SK-N-SH (cell line): ENCODE data around the gene LPP. TPM values are rescaled to one million over a fixed set of nuclear protein-coding genes. Genes with fewer than 3 reads are reported as not detected.

Experiments used
- CTCF ChIA-PET: fragments of 300-600, 350-600 bp; formaldehyde crosslinking; extraction: SDS; loops from one replicate; lab custom pipeline; 2021; lab: Yijun Ruan, JAX
- POLR2A ChIA-PET: fragments of 350-600 bp; sonication (Branson Sonifier 250); formaldehyde crosslinking; extraction: SDS; loops from one replicate; lab custom pipeline; 2020; ENCODE audit warnings: antibody characterized with exemption, inconsistent platforms; lab: Yijun Ruan, JAX
- DNase-seq: peaks from one replicate; pipeline ENCODE4 v3.0.0; 2012
- H2AFZ ChIP-seq: fragments of 200-600 bp; sonication (generic); 2 replicates; pipeline ENCODE4 v1.8.1; 2016; ENCODE audit warnings: antibody characterized with exemption, mild to moderate bottlenecking, low read depth
- H3F3A ChIP-seq: fragments of 200-600 bp; sonication (generic); replicated peaks from 2 replicates; pipeline ENCODE3; 2016; ENCODE audit warnings: antibody characterized with exemption, mild to moderate bottlenecking; ENCODE audit not compliant: insufficient read depth
- H3K27ac ChIP-seq, 2 experiments: fragments of 200-500 bp in 1 of 2; fragments of 200-600 bp in 1 of 2; sonication (Bioruptor generic) in 1 of 2; sonication (generic), shearing (Covaris generic) in 1 of 2; 2 replicates each; pipeline versions ENCODE4 v1.5.1 to v1.6.1; 2014 to 2016; ENCODE audit warnings: low read depth in 2 of 2, inconsistent platforms in 1 of 2, low read length in 1 of 2, mild to moderate bottlenecking in 1 of 2, mixed read lengths in 1 of 2
- H3K27me3 ChIP-seq: fragments of 200-600 bp; sonication (generic), shearing (Covaris generic); 2 replicates; pipeline ENCODE4 v1.6.1; 2016; ENCODE audit warnings: mixed run types; ENCODE audit not compliant: insufficient read depth
- H3K36me3 ChIP-seq, 2 experiments: fragments of 200-500 bp in 1 of 2; fragments of 200-600 bp in 1 of 2; sonication (Bioruptor generic) in 1 of 2; sonication (generic) in 1 of 2; replicated peaks in 1 of 2; 2 replicates each; pipeline versions ENCODE3 to v1.5.1; 2014 to 2016; ENCODE audit warnings: low read length in 1 of 2, mild to moderate bottlenecking in 1 of 2; ENCODE audit not compliant: insufficient read depth in 2 of 2, control insufficient read depth in 1 of 2
- H3K4me1 ChIP-seq, 2 experiments: fragments of 200-500 bp in 1 of 2; fragments of 200-600 bp in 1 of 2; sonication (Bioruptor generic) in 1 of 2; sonication (generic), shearing (Covaris generic) in 1 of 2; 2 replicates each; pipeline versions ENCODE4 v1.5.1 to v1.6.1; 2014 to 2016; ENCODE audit warnings: low read depth in 1 of 2, low read length in 1 of 2, mixed run types in 1 of 2; ENCODE audit not compliant: insufficient read depth in 2 of 2, control insufficient read depth in 1 of 2
- H3K4me2 ChIP-seq: fragments of 200-600 bp; sonication (generic), shearing (Covaris generic); 2 replicates; pipeline ENCODE4 v1.6.1; 2017; ENCODE audit warnings: mixed run types
- H3K4me3 ChIP-seq, 2 experiments: fragments of 200-500 bp in 1 of 2; fragments of 200-600 bp in 1 of 2; sonication (Bioruptor generic) in 1 of 2; sonication (generic), shearing (Covaris generic) in 1 of 2; 2 replicates each; pipeline versions ENCODE4 v1.5.1 to v1.8.1; 2014 to 2016; ENCODE audit warnings: low read depth in 2 of 2, inconsistent platforms in 1 of 2, low read length in 1 of 2, mild to moderate bottlenecking in 1 of 2, mixed read lengths in 1 of 2, moderate library complexity in 1 of 2
- H3K79me2 ChIP-seq: fragments of 200-600 bp; sonication (generic); 2 replicates; pipeline ENCODE4 v1.8.1; 2017; ENCODE audit warnings: mild to moderate bottlenecking; ENCODE audit not compliant: insufficient read depth
- H3K9ac ChIP-seq: fragments of 200-600 bp; sonication (generic); 2 replicates; pipeline ENCODE4 v1.6.1; 2017; ENCODE audit warnings: mixed run types
- H3K9me2 ChIP-seq: fragments of 200-600 bp; sonication (generic); 2 replicates; pipeline ENCODE4 v1.6.1; 2017; ENCODE audit warnings: mixed run types
- H3K9me3 ChIP-seq: fragments of 200-600 bp; sonication (generic); 2 replicates; pipeline ENCODE4 v1.6.1; 2017; ENCODE audit warnings: mixed run types, mild to moderate bottlenecking, moderate library complexity
- H4K20me1 ChIP-seq: fragments of 200-600 bp; sonication (generic); 2 replicates; pipeline ENCODE4 v1.6.1; 2017; ENCODE audit warnings: mild to moderate bottlenecking, mixed run types; ENCODE audit not compliant: insufficient read depth
- CTCF ChIP-seq: fragments of 200-600 bp; sonication (generic); IDR thresholded peaks from 2 replicates; pipeline ENCODE4 v1.6.1; 2017; ENCODE audit warnings: antibody characterized with exemption, mild to moderate bottlenecking, moderate library complexity
- FOSL2 ChIP-seq: IDR thresholded peaks from 2 replicates; pipeline ENCODE4 v1.4.0; 2012; ENCODE audit warnings: low read depth, mild to moderate bottlenecking, moderate library complexity, borderline replicate concordance
- FOXM1 ChIP-seq: IDR thresholded peaks from 2 replicates; pipeline ENCODE4 v1.4.0; 2012; ENCODE audit warnings: low read depth, mild to moderate bottlenecking
- GATA2 ChIP-seq: sonication (generic); formaldehyde crosslinking; IDR thresholded peaks from 2 replicates; pipeline ENCODE4 v1.5.0; 2020; ENCODE audit warnings: mild to moderate bottlenecking, missing genetic modification reagents
- MAX ChIP-seq: IDR thresholded peaks from 2 replicates; pipeline ENCODE4 v1.4.0; 2012; ENCODE audit warnings: low read depth
- MEF2A ChIP-seq: IDR thresholded peaks from 2 replicates; pipeline ENCODE4 v1.4.0; 2012; ENCODE audit warnings: low read depth, borderline replicate concordance
- NFIC ChIP-seq: IDR thresholded peaks from 2 replicates; pipeline ENCODE4 v1.4.0; 2012; ENCODE audit warnings: borderline replicate concordance
- POLR2AphosphoS5 ChIP-seq: IDR thresholded peaks from 2 replicates; pipeline ENCODE4 v1.6.1; 2012; ENCODE audit warnings: low read depth, low read length
- REST ChIP-seq: IDR thresholded peaks from 2 replicates; pipeline ENCODE4 v1.6.1; 2012; ENCODE audit warnings: mild to moderate bottlenecking, low read depth, low read length, moderate library complexity
- RFX5 ChIP-seq: IDR thresholded peaks from 2 replicates; pipeline ENCODE4 v1.6.1; 2012; ENCODE audit warnings: mild to moderate bottlenecking, improper control_type of control experiment, low read length
- RXRA ChIP-seq: IDR thresholded peaks from 2 replicates; pipeline ENCODE4 v1.4.0; 2012; ENCODE audit warnings: low read depth, mild to moderate bottlenecking, borderline replicate concordance
- SIN3A ChIP-seq: IDR thresholded peaks from 2 replicates; pipeline ENCODE4 v1.6.1; 2012; ENCODE audit warnings: low read depth, mild to moderate bottlenecking, low read length, moderate library complexity, borderline replicate concordance
- TCF12 ChIP-seq: IDR thresholded peaks from 2 replicates; pipeline ENCODE4 v1.4.0; 2012
- USF1 ChIP-seq: IDR thresholded peaks from 2 replicates; pipeline ENCODE4 v1.4.0; 2012; ENCODE audit warnings: low read depth, borderline replicate concordance
- ZBTB33 ChIP-seq: IDR thresholded peaks from 2 replicates; pipeline ENCODE4 v1.4.0; 2012; ENCODE audit warnings: low read depth, borderline replicate concordance
- WGBS: methylation state at CpG from one replicate; pipeline ENCODE4 v1.1.6; 2017; ENCODE audit warnings: low lambda C conversion rate; 5-methylcytosine and 5-hydroxymethylcytosine counted together
- polyA plus RNA-seq, 3 experiments: library from polyadenylated mRNA; depleted of rRNA; stranded (reverse); fragments of >200 nt; gene quantifications; 2 replicates each; pipeline ENCODE4 v1.2.3, GENCODE V29; 2012

The LPP gene
- polyA plus RNA-seq, 1 of the 3 experiments (the other 2 are of a cell fraction), result 6.6 TPM

- no peak for TF ChIP-seq USF1
- TF ChIP-seq GATA2, result no peak
- TF ChIP-seq RXRA, result no peak
- TF ChIP-seq SIN3A, result no peak
These were observed 537.0 kb downstream of the LPP start (continued) for GRCh38 chr3:188691004-188691403.

- Histone ChIP-seq H3K9me3 (no peaks in the 10 kb centered on the region), H3F3A (peaks cover 5% of the 10 kb centered on the region), H3K4me3 (no peak overlapping the region), H3K79me2 (peaks cover 46% of the 10 kb centered on the region), H3K27me3 (no peaks in the 10 kb centered on the region), H3K27ac (no peak overlapping the region), H3K36me3 (no peaks in the 10 kb centered on the region), H3K4me2 (no peak overlapping the region), H4K20me1 (no peaks in the 10 kb centered on the region), H3K4me1 (0 out of 4 replicates have a peak, but pooled peaks cover 0 to 6% of the 10 kb centered on the region in 2 experiments), H2AFZ (no peak overlapping the region), H3K9me2 (no peaks in the 10 kb centered on the region), H3K9ac (no peak overlapping the region)
- CTCF ChIA-PET, result no interaction called here
- DNase-seq, result no peak
- POLR2A ChIA-PET, result no interaction called here
- TF ChIP-seq MEF2A (no peak), USF1 (no peak)
- 88% methylated on average over 1 of the region's 1 CpG for WGBS
These were observed 537.7 kb downstream of the LPP start for GRCh38 chr3:188691665-188692064.

- Histone ChIP-seq H3K9me2 (no peaks in the 10 kb centered on the region), H3K4me1 (no peaks in the 10 kb centered on the region), H3K4me3 (no peak overlapping the region), H3K4me2 (no peak overlapping the region), H3K27me3 (no peaks in the 10 kb centered on the region), H2AFZ (no peak overlapping the region), H4K20me1 (no peaks in the 10 kb centered on the region), H3F3A (no peaks in the 10 kb centered on the region), H3K9ac (no peak overlapping the region), H3K79me2 (peaks cover 43% of the 10 kb centered on the region; the same call in 1 of the 2 replicates), H3K27ac (no peak overlapping the region), H3K9me3 (no peaks in the 10 kb centered on the region), H3K36me3 (no peaks in the 10 kb centered on the region)
- ChIA-PET POLR2A (no interaction called here), CTCF (no interaction called here)
- no peak for DNase-seq
- WGBS, result 82% methylated on average over 2 of the region's 2 CpGs
- no peak for TF ChIP-seq FOXM1
- no peak for TF ChIP-seq RFX5
- no peak for TF ChIP-seq GATA2
- TF ChIP-seq NFIC, result no peak
- TF ChIP-seq REST, result no peak
- no peak for TF ChIP-seq MAX
- TF ChIP-seq TCF12, result no peak
- TF ChIP-seq FOSL2, result no peak
- TF ChIP-seq POLR2AphosphoS5, result no peak
- no peak for TF ChIP-seq ZBTB33
- no peak for TF ChIP-seq CTCF
These were observed 538.7 kb downstream of the LPP start for GRCh38 chr3:188692700-188693099.
